Measurements from ENCODE around the gene ZNF664. TPM values are rescaled to one million over a fixed set of nuclear protein-coding genes. Genes with fewer than 3 reads are reported as not detected.

ZNF664 gene
- total and polyA plus RNA-seq, 9 of the 15 experiments (the other 6 are each of a cell fraction or from before 2014, with no cell fraction given): 3.3 to 101 (median 63.6) TPM

DNA sequence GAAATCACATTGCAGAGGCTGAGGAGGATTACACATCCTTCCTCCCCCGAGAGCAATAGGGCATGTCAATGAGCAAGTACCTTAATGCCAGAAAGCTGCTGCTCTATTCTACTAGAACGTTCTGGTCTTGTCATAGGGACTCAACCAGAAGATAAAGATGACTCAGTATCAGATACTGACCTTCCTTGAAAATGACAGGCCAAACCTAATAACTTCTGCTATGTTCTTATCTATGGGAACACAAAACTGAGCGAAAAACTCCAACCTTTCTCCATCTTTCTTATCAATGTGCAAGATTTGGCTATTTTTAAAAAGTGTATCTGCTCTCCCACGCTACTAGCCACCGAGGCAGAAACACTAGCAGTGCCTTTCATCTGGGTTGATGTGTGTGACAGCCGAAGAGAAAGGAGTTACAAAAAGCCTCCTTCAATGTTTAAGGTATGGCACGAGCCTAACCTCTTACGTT lies 5.9 kb upstream of the ZNF664 start:
- H3K27ac ChIP-seq (ENCODE audit: extremely low read depth, low read depth, low read length): no peak overlapping the region
- peak overlapping the region; percentile 53 for H3K4me2 ChIP-seq (ENCODE audit: insufficient read depth, low read length)
- ChIA-PET POLR2A (interaction anchor here (0.7 kb wide), 1 partner anchor 392 kb away, joined by 3 read pairs; no protein-coding TSS in a partner anchor), CTCF (ENCODE audit: low intra/inter-chr PET ratio) (no interaction called here)
- H3K9me3 ChIP-seq (replicated peaks; ENCODE audit: control insufficient read depth, insufficient read depth, low read depth, low read length): no peaks in the 10 kb centered on the region
- 0 out of 2 replicates have a peak, but pooled peaks cover 3% of the 10 kb centered on the region for H4K20me1 ChIP-seq (replicated peaks; ENCODE audit: control insufficient read depth, insufficient read depth, low read length)
- no peak overlapping the region for H3K4me3 ChIP-seq
- peaks cover 5 to 28% of the 10 kb centered on the region in 2 experiments; a peak in 4 of 5 replicates for H3K4me1 ChIP-seq (replicated peaks in 1 of 2; ENCODE audit: control insufficient read depth in 2 of 2, insufficient read depth in 2 of 2, low read length in 2 of 2)
- H2AFZ ChIP-seq (ENCODE audit: low read depth, low read length): no peak overlapping the region
- peaks cover 2% of the 10 kb centered on the region for H3K9me1 ChIP-seq (ENCODE audit: control insufficient read depth, insufficient read depth, low read length)
- H3K9ac ChIP-seq (ENCODE audit: insufficient read depth in 1 of 2, low read depth in 2 of 2, low read length in 2 of 2): peak overlapping the region in 1 of 2 experiments; percentile 8; a peak in 1 of 4 replicates
- H3K27me3 ChIP-seq (ENCODE audit: control insufficient read depth in 2 of 2, insufficient read depth in 2 of 2, low read length in 2 of 2): no peaks in the 10 kb centered on the region
- DNase-seq (ENCODE audit: extremely low read depth in 1 of 4, low spot score in 3 of 4): peak; percentile 35 to 69 (median 39)
- no TSS peak for BruUV-seq (replicated peaks)
- FAIRE-seq: peak; percentile 83
- WGBS (ENCODE audit: insufficient coverage, low coverage, missing lambda C conversion rate): 2% methylated on average over 8 of the region's 8 CpGs
- ATAC-seq: peak; percentile 71
- peaks cover 23% of the 10 kb centered on the region; the same call in 2 of the 3 replicates for H3K79me2 ChIP-seq (ENCODE audit: control insufficient read depth, insufficient read depth, low read length)
- in situ Hi-C loops (cut with MboI) (no loop called here), intact Hi-C loops (cut with micrococcal nuclease) (no loop called here)
- no peaks in the 10 kb centered on the region for H3K36me3 ChIP-seq (ENCODE audit: control insufficient read depth, insufficient read depth, low read length)
- TF ChIP-seq LCOR (CRISPR knock-in tag; IDR thresholded peaks at IDR 0.05) (0 out of 2 replicates have a peak, but pooled peaks have one; percentile 15), HDAC3 (IDR thresholded peaks at IDR 0.05; ENCODE audit: borderline replicate concordance, partially characterized antibody) (peak; percentile 56), TRIM24 (IDR thresholded peaks at IDR 0.05) (0 out of 4 replicates have a peak, but pooled peaks of 1 of the 2 experiments have one; percentile 20), HNRNPLL (IDR thresholded peaks at IDR 0.05; ENCODE audit: low read depth, low read length, poor library complexity, severe bottlenecking) (peak; percentile 84), CREM (IDR thresholded peaks at IDR 0.05; ENCODE audit: low read depth) (peak; percentile 56; the same call in 1 of the 2 replicates), ATF1 (CRISPR knock-in tag; IDR thresholded peaks at IDR 0.05) (no peak), ATF1 (tag; IDR thresholded peaks at IDR 0.05) (peak; percentile 39; the same call in 1 of the 2 replicates), ESRRA (IDR thresholded peaks at IDR 0.05; ENCODE audit: borderline replicate concordance, low read depth) (peak; percentile 69), HCFC1 (IDR thresholded peaks at IDR 0.05; ENCODE audit: low read depth, low read length) (no peak), ZEB2 (IDR thresholded peaks at IDR 0.05) (peak; percentile 81), ZNF766 (CRISPR knock-in tag; conservative IDR thresholded peaks at IDR 0.05) (peak; percentile 43; the same call in 1 of the 2 replicates), ZNF41 (CRISPR knock-in tag; conservative IDR thresholded peaks at IDR 0.05) (no peak), SMARCE1 (IDR thresholded peaks at IDR 0.05) (peak; percentile 93), CCNT2 (IDR thresholded peaks at IDR 0.05; ENCODE audit: borderline replicate concordance, extremely low read depth, insufficient read length, low read depth, low read length) (peak; percentile 49), SOX6 (IDR thresholded peaks at IDR 0.05) (peak; percentile 73; the same call in 1 of the 2 replicates), TEAD4 (IDR thresholded peaks at IDR 0.05; ENCODE audit: low read length) (peak; percentile 78), TEAD4 (CRISPR knock-in tag; IDR thresholded peaks at IDR 0.05; ENCODE audit: borderline replicate concordance) (no peak), MEIS2 (IDR thresholded peaks at IDR 0.05; ENCODE audit: partially characterized antibody) (peak; percentile 69)
- TF ChIP-seq, protein P1, sequence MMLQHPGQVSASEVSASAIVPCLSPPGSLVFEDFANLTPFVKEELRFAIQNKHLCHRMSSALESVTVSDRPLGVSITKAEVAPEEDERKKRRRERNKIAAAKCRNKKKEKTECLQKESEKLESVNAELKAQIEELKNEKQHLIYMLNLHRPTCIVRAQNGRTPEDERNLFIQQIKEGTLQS (IDR thresholded peaks at IDR 0.05): peak; percentile 76
- TF ChIP-seq, protein P1 (CRISPR knock-in tag; conservative IDR thresholded peaks at IDR 0.05): no peak
- TF ChIP-seq, protein P2, sequence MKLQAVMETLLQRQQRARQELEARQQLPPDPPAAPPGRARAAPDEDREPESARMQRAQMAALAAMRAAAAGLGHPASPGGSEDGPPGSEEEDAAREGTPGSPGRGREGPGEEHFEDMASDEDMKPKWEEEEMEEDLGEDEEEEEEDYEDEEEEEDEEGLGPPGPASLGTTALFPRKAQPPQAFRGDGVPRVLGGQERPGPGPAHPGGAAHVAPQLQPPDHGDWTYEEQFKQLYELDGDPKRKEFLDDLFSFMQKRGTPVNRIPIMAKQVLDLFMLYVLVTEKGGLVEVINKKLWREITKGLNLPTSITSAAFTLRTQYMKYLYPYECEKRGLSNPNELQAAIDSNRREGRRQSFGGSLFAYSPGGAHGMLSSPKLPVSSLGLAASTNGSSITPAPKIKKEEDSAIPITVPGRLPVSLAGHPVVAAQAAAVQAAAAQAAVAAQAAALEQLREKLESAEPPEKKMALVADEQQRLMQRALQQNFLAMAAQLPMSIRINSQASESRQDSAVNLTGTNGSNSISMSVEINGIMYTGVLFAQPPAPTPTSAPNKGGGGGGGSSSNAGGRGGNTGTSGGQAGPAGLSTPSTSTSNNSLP (IDR thresholded peaks at IDR 0.05; ENCODE audit: borderline replicate concordance, low read depth, low read length): peak; percentile 43; the same call in 1 of the 2 replicates
- TF ChIP-seq, protein P3, sequence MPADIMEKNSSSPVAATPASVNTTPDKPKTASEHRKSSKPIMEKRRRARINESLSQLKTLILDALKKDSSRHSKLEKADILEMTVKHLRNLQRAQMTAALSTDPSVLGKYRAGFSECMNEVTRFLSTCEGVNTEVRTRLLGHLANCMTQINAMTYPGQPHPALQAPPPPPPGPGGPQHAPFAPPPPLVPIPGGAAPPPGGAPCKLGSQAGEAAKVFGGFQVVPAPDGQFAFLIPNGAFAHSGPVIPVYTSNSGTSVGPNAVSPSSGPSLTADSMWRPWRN (IDR thresholded peaks at IDR 0.05; ENCODE audit: low read depth): peak; percentile 71; the same call in 1 of the 2 replicates
